NB4 (cell line): Measurements from ENCODE around the gene SLC38A10.

Source experiments
- DNase-seq: peaks from one replicate; pipeline ENCODE4 v3.0.0; 2010; ENCODE audit warnings: low read depth
- H3K4me3 ChIP-seq: one replicate; pipeline ENCODE4 v1.5.1; 2011; ENCODE audit warnings: mild to moderate bottlenecking, low read depth, low read length, moderate library complexity
- MAX ChIP-seq: IDR thresholded peaks from 2 replicates; pipeline ENCODE4 v1.6.1; 2011; ENCODE audit warnings: low read depth, low read length
- MYC ChIP-seq: IDR thresholded peaks from 2 replicates; pipeline ENCODE4 v1.6.1; 2011; ENCODE audit warnings: low read depth, low read length
- POLR2A ChIP-seq: IDR thresholded peaks from 2 replicates; pipeline ENCODE4 v1.6.1; 2011; ENCODE audit warnings: mild to moderate bottlenecking; ENCODE audit not compliant: insufficient read length; ENCODE audit errors: extremely low read depth
- TF ChIP-seq, protein P1 (sequence below): IDR thresholded peaks from one replicate; pipeline ENCODE4 v1.5.1; 2012; ENCODE audit warnings: low read depth, low read length

The SLC38A10 gene

DNA sequence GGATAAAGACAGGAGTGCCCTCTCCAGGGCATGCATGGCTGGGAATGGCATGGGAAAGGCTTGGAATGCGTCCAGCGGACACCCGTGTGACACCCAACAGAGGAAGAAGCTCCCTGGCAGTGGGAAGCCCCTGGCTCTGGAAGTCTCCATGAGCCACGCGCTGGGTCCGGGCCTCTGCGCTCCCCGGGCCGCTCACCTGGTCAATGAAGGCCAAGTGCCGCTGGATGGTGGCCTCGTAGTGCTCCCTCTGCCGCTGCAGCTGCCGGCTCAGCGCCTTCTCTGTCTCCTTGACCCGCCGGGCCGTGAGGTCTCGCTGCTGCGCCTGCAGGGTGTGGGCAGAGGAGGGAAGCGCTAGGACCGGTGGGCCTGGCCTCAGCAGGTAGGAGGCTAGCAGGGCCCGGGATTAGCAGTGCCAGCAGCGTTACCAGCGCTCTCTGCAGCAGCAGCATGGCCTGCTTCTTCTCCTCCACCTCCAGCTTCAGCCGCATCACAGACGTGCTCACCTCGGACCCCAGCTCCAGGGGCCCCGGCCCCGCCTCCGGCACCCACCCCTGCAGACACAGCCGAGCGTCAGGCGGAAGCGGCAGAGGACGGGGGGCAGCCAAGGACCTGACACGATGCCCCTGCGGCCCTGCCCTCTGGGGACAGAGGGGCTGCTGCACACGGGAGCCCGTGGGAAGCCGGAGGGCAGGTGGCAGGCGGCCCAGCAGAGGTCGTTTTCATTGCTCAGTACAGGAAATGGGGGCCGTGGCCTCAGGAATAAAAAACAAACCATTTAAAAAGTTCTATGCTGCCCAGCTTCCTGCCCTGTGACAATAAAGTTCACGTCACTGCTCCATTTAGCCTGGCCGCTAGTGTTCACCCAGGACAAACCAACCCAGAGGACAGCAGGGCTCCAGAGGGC is 98.3 kb downstream of the SLC38A10 start:
- no peak for TF ChIP-seq MAX
- TF ChIP-seq MYC: no peak
- TF ChIP-seq, protein P1, sequence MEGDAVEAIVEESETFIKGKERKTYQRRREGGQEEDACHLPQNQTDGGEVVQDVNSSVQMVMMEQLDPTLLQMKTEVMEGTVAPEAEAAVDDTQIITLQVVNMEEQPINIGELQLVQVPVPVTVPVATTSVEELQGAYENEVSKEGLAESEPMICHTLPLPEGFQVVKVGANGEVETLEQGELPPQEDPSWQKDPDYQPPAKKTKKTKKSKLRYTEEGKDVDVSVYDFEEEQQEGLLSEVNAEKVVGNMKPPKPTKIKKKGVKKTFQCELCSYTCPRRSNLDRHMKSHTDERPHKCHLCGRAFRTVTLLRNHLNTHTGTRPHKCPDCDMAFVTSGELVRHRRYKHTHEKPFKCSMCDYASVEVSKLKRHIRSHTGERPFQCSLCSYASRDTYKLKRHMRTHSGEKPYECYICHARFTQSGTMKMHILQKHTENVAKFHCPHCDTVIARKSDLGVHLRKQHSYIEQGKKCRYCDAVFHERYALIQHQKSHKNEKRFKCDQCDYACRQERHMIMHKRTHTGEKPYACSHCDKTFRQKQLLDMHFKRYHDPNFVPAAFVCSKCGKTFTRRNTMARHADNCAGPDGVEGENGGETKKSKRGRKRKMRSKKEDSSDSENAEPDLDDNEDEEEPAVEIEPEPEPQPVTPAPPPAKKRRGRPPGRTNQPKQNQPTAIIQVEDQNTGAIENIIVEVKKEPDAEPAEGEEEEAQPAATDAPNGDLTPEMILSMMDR: no peak
- no peak for TF ChIP-seq POLR2A
- no peak overlapping the region for H3K4me3 ChIP-seq
- no peak for DNase-seq

DNA sequence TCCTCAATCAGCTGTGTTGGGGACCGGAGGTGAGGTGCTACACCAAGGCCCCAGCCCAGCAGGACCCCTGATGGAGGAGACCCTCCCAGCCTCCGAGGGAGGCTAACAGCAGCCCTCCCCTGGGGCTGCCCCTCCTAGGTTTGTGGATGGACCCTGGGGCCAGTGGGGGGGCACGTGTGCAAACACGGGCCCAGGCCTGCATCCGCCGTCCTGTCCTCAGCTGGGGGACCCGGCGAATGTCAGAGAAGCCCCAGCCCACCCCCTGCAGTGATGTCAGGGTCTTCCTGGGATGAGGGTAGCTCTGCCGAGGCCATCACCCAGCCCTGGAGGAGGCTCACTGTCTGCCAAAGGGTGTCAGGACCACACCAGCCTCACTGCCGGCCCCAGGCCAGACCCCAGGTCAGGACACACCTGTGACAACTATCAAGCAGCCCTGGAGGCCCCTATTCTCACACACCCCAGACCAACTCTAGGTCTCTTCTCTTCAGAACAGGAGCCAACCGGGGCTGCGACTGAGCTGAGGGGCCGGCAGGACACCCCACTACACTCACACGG is 99.1 kb downstream of the SLC38A10 start:
- no peak for DNase-seq
- TF ChIP-seq MAX (no peak), MYC (no peak), POLR2A (no peak)
- TF ChIP-seq, protein P1: no peak
- no peak overlapping the region for H3K4me3 ChIP-seq
